H1 (cell line): Measurements from ENCODE around the gene SH2B2. TPM values are rescaled to one million over a fixed set of nuclear protein-coding genes. Genes with fewer than 3 reads are reported as not detected.

ENCODE experiments used
- CTCF ChIA-PET: fragments of 300-600 bp; sonication (Branson Sonifier 250); formaldehyde crosslinking; loops from one replicate; lab custom pipeline; 2021; ENCODE audit not compliant: partially characterized antibody; lab: Charles Lee
- POLR2A ChIA-PET: fragments of 300-600 bp; sonication (Branson Sonifier 250); formaldehyde crosslinking; loops from one replicate; lab custom pipeline; 2021; ENCODE audit warnings: inconsistent platforms; ENCODE audit not compliant: partially characterized antibody; lab: Charles Lee
- DNase-seq, 2 experiments: peaks; one replicate each; pipeline versions ENCODE4 v3.0.0 to v3.0.0-alpha.2; 2010 to 2022; ENCODE audit warnings: low spot score in 2 of 2, low read depth in 1 of 2, mixed read lengths in 1 of 2
- FAIRE-seq: peaks from 2 replicates; lab custom pipeline; 2011; peaks lifted over from hg19 to GRCh38; lab: Jason Lieb, UNC
- H2AFZ ChIP-seq: 2 replicates; pipeline ENCODE4 v1.8.1; 2012; ENCODE audit warnings: low read length, inconsistent platforms
- H2AK5ac ChIP-seq: 2 replicates; pipeline ENCODE4 v1.6.1; 2013; ENCODE audit warnings: low read depth, low read length
- H2BK120ac ChIP-seq: replicated peaks from 2 replicates; pipeline ENCODE3; 2013; ENCODE audit warnings: low read depth, low read length, inconsistent platforms
- H2BK12ac ChIP-seq: 2 replicates; pipeline ENCODE4 v1.6.1; 2013; ENCODE audit warnings: low read depth, low read length
- H2BK15ac ChIP-seq: 2 replicates; pipeline ENCODE4 v1.6.1; 2013; ENCODE audit warnings: low read length
- H2BK20ac ChIP-seq: 2 replicates; pipeline ENCODE4 v1.6.1; 2013; ENCODE audit warnings: low read length
- H2BK5ac ChIP-seq: 2 replicates; pipeline ENCODE4 v1.6.1; 2013; ENCODE audit warnings: low read depth, low read length
- H3K14ac ChIP-seq: 2 replicates; pipeline ENCODE4 v1.6.1; 2013; ENCODE audit warnings: inconsistent platforms; ENCODE audit not compliant: insufficient read length
- H3K18ac ChIP-seq: 2 replicates; pipeline ENCODE4 v1.6.1; 2013; ENCODE audit warnings: low read length; ENCODE audit errors: extremely low read depth
- H3K23ac ChIP-seq: 2 replicates; pipeline ENCODE4 v1.6.1; 2013; ENCODE audit warnings: inconsistent platforms; ENCODE audit not compliant: insufficient read length
- H3K23me2 ChIP-seq: 2 replicates; pipeline ENCODE4 v1.6.1; 2013; ENCODE audit warnings: low read depth, low read length
- H3K27ac ChIP-seq: 2 replicates; pipeline ENCODE4 v1.6.1; 2011; ENCODE audit warnings: low read depth, low read length, inconsistent platforms
- H3K27me3 ChIP-seq, 4 experiments: replicated peaks in 1 of 4; 1 replicate in 1 of 4; 2 replicates in 3 of 4; pipeline versions ENCODE4 v1.6.1 to v1.8.1; 2011 to 2013; ENCODE audit warnings: low read length in 3 of 4, mild to moderate bottlenecking in 3 of 4, inconsistent platforms in 2 of 4, mixed read lengths in 2 of 4, moderate library complexity in 1 of 4; ENCODE audit not compliant: control insufficient read depth in 3 of 4, insufficient read depth in 3 of 4; ENCODE audit errors: extremely low read depth in 1 of 4
- H3K36me3 ChIP-seq, 4 experiments: 2 replicates each; pipeline versions ENCODE4 v1.6.1 to v1.8.1; 2011 to 2013; ENCODE audit warnings: mild to moderate bottlenecking in 4 of 4, low read length in 3 of 4, moderate library complexity in 2 of 4, control low read depth in 1 of 4, inconsistent platforms in 1 of 4; ENCODE audit not compliant: insufficient read depth in 4 of 4, control insufficient read depth in 2 of 4
- H3K4ac ChIP-seq: replicated peaks from 2 replicates; pipeline ENCODE3; 2013; ENCODE audit warnings: low read length, low read depth, mixed read lengths, inconsistent platforms; ENCODE audit not compliant: insufficient read length
- H3K4me1 ChIP-seq, 4 experiments: replicated peaks in 1 of 4; 1 replicate in 1 of 4; 2 replicates in 3 of 4; pipeline versions ENCODE4 v1.6.1 to v1.8.1; 2011 to 2013; ENCODE audit warnings: low read length in 3 of 4, inconsistent platforms in 2 of 4, mixed read lengths in 1 of 4; ENCODE audit not compliant: insufficient read depth in 4 of 4, control insufficient read depth in 3 of 4
- H3K4me2 ChIP-seq, 2 experiments: 2 replicates each; pipeline versions ENCODE4 v1.6.1 to v1.8.1; 2011 to 2013; ENCODE audit warnings: low read depth in 2 of 2, low read length in 2 of 2, control low read depth in 1 of 2, inconsistent platforms in 1 of 2, mild to moderate bottlenecking in 1 of 2; ENCODE audit not compliant: insufficient read depth in 1 of 2
- H3K4me3 ChIP-seq, 4 experiments: fragments of 200-600, 300-600 bp in 1 of 4; sonication (generic), shearing (Covaris generic), sonication (Bioruptor Twin) in 1 of 4; 2 replicates each; pipeline versions ENCODE4 v1.5.1 to v1.8.1; 2011 to 2016; ENCODE audit warnings: low read length in 4 of 4, low read depth in 3 of 4, control low read depth in 2 of 4, inconsistent platforms in 2 of 4, mild to moderate bottlenecking in 2 of 4, mixed read lengths in 1 of 4, moderate library complexity in 1 of 4; ENCODE audit not compliant: insufficient read depth in 2 of 4; ENCODE audit errors: extremely low read depth in 1 of 4
- H3K56ac ChIP-seq: replicated peaks from 2 replicates; pipeline ENCODE3; 2013; ENCODE audit warnings: low read depth, mild to moderate bottlenecking, mixed read lengths, low read length, inconsistent platforms; ENCODE audit not compliant: insufficient read length
- H3K79me1 ChIP-seq: 2 replicates; pipeline ENCODE4 v1.6.1; 2013; ENCODE audit warnings: low read depth, low read length, control low read depth
- H3K79me2 ChIP-seq, 2 experiments: 2 replicates each; pipeline versions ENCODE4 v1.6.1 to v1.8.1; 2012 to 2013; ENCODE audit warnings: low read length in 2 of 2, mild to moderate bottlenecking in 2 of 2, inconsistent platforms in 1 of 2; ENCODE audit not compliant: insufficient read depth in 2 of 2, control insufficient read depth in 1 of 2
- H3K9ac ChIP-seq, 4 experiments: replicated peaks in 1 of 4; 1 replicate in 1 of 4; 2 replicates in 3 of 4; pipeline versions ENCODE4 v1.6.1 to v1.8.1; 2011 to 2013; ENCODE audit warnings: low read depth in 3 of 4, low read length in 3 of 4, control low read depth in 2 of 4, mild to moderate bottlenecking in 2 of 4, moderate library complexity in 2 of 4, inconsistent platforms in 1 of 4; ENCODE audit errors: extremely low read depth in 1 of 4
- H3K9me3 ChIP-seq, 2 experiments: 2 replicates each; pipeline versions ENCODE4 v1.6.1 to v1.8.1; 2012 to 2013; ENCODE audit warnings: mild to moderate bottlenecking in 2 of 2, moderate library complexity in 2 of 2, control low read depth in 1 of 2, inconsistent platforms in 1 of 2, low read depth in 1 of 2, low read length in 1 of 2, mixed read lengths in 1 of 2; ENCODE audit not compliant: insufficient read depth in 2 of 2
- H4K20me1 ChIP-seq, 2 experiments: replicated peaks in 1 of 2; 2 replicates each; pipeline versions ENCODE3 to v1.8.1; 2011 to 2013; ENCODE audit warnings: inconsistent platforms in 2 of 2, low read length in 2 of 2, mild to moderate bottlenecking in 1 of 2; ENCODE audit not compliant: insufficient read depth in 2 of 2, control insufficient read depth in 1 of 2
- H4K5ac ChIP-seq: 2 replicates; pipeline ENCODE4 v1.6.1; 2013; ENCODE audit warnings: low read length, low read depth, mixed read lengths, inconsistent platforms; ENCODE audit not compliant: insufficient read length
- H4K8ac ChIP-seq: 2 replicates; pipeline ENCODE4 v1.8.0; 2013; ENCODE audit warnings: mild to moderate bottlenecking, moderate library complexity, low read length, inconsistent platforms; ENCODE audit not compliant: insufficient read depth; ENCODE audit errors: extremely low read depth
- H4K91ac ChIP-seq: replicated peaks from 2 replicates; pipeline ENCODE3; 2013; ENCODE audit warnings: low read length, mixed read lengths, inconsistent platforms; ENCODE audit not compliant: insufficient read length
- CTCF ChIP-seq, 3 experiments: IDR thresholded peaks; 1 replicate in 2 of 3; 2 replicates in 1 of 3; pipeline versions ENCODE4 v1.5.1 to v1.6.1; 2011; ENCODE audit warnings: low read length in 3 of 3, mild to moderate bottlenecking in 3 of 3, inconsistent platforms in 2 of 3, low read depth in 1 of 3, moderate library complexity in 1 of 3; ENCODE audit not compliant: insufficient read depth in 1 of 3; ENCODE audit errors: control extremely low read depth in 1 of 3
- FOSL1 ChIP-seq: IDR thresholded peaks from 2 replicates; pipeline ENCODE4 v1.6.1; 2011; ENCODE audit warnings: mild to moderate bottlenecking, low read depth, low read length, moderate library complexity; ENCODE audit not compliant: insufficient read depth
- JUN ChIP-seq: IDR thresholded peaks from 2 replicates; pipeline ENCODE4 v1.6.1; 2011; ENCODE audit warnings: low read depth, mild to moderate bottlenecking, improper control_type of control experiment, low read length
- JUND ChIP-seq: IDR thresholded peaks from 2 replicates; pipeline ENCODE4 v1.6.1; 2011; ENCODE audit warnings: mild to moderate bottlenecking, improper control_type of control experiment, low read length
- KDM4A ChIP-seq: IDR thresholded peaks from one replicate; pipeline ENCODE4 v1.7.1; 2012; ENCODE audit warnings: low read depth, mild to moderate bottlenecking, moderate library complexity, low read length, inconsistent platforms; ENCODE audit not compliant: severe bottlenecking
- KDM5A ChIP-seq: fragments of 200-600 bp; IDR thresholded peaks from 2 replicates; pipeline ENCODE4 v1.7.1; 2012; ENCODE audit warnings: mild to moderate bottlenecking, low read length, inconsistent platforms, mixed read lengths
- NANOG ChIP-seq: IDR thresholded peaks from 2 replicates; pipeline ENCODE4 v1.6.1; 2011; ENCODE audit warnings: low read length, low read depth, mild to moderate bottlenecking, inconsistent platforms; ENCODE audit not compliant: insufficient read depth, poor library complexity, severe bottlenecking
- SIRT6 ChIP-seq: IDR thresholded peaks from one replicate; pipeline ENCODE4 v1.7.1; 2012; ENCODE audit warnings: low read length, inconsistent platforms
- SIX5 ChIP-seq: IDR thresholded peaks from 2 replicates; pipeline ENCODE4 v1.6.1; 2011; ENCODE audit warnings: mild to moderate bottlenecking, low read depth, low read length
- SUZ12 ChIP-seq: fragments of 200-600 bp; sonication (generic); IDR thresholded peaks from 2 replicates; pipeline ENCODE4 v1.6.1; 2012; ENCODE audit warnings: mild to moderate bottlenecking, inconsistent platforms, low read length, moderate library complexity, mixed read lengths
- WGBS, 2 experiments: shearing (Covaris generic) in 1 of 2; methylation state at CpG; one replicate each; pipeline versions ENCODE4 v1.1.6 to v1.1.7; 2013 to 2015; ENCODE audit warnings: low lambda C conversion rate in 2 of 2, mixed read lengths in 2 of 2, inconsistent platforms in 1 of 2, low coverage in 1 of 2, missing lambda C conversion rate in 1 of 2; ENCODE audit not compliant: insufficient replicate concordance in 2 of 2, insufficient coverage in 1 of 2, insufficient read length in 1 of 2; ENCODE audit errors: extremely low coverage in 1 of 2, missing lambda C conversion rate in 1 of 2; 5-methylcytosine and 5-hydroxymethylcytosine counted together
- polyA plus RNA-seq, 7 experiments: library from polyadenylated mRNA; depleted of rRNA in 3 of 7; stranded (reverse) in 5 of 7; unstranded in 2 of 7; fragments of >200 nt in 5 of 7; fragments of 200-250 nt in 2 of 7; gene quantifications; 1 replicate in 5 of 7; 2 replicates in 1 of 7; 4 replicates in 1 of 7; pipeline versions ENCODE4 v1.2.1 to v1.2.3, GENCODE V29; 2011 to 2013; ENCODE audit warnings: missing spikeins in 2 of 7, mixed read lengths in 2 of 7
- total RNA-seq: library from RNA; stranded (reverse); fragmentation: NEBNext Ultra II Directional; extraction: Animal tissue kit (Norgen Biotek cat#: 25700); gene quantifications from 2 replicates; pipeline ENCODE4 v1.2.1, GENCODE V29; 2021
- TF ChIP-seq, protein P1 (sequence below): IDR thresholded peaks from 2 replicates; pipeline ENCODE4 v1.6.1; 2011; ENCODE audit warnings: low read length, improper control_type of control experiment

SH2B2 gene
- total and polyA plus RNA-seq, 2 of the 8 experiments (the other 6 are each of a cell fraction or from before 2014, with no cell fraction given): 11.5 to 18.7 TPM

DNA sequence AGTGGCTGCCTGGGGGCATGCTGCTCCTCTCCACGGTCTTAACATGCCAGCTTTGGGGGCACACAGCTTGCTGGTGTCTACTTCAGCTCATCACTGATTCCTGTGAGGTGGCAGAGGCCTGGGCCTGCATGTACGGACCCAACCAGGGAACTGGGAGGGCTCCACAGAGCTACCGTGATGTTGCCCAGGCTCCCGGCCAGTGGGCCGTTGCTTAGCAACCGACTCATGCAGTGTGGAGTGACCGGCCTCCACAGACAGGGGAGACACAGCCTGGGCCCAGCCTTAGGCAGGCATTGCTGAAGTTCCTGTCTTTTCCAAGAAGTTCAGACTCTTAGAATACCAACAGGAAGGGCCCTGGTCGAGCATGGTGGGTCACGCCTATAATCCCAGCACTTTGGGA, 25.8 kb upstream of the SH2B2 start:
- no peak overlapping the region for H2BK15ac ChIP-seq
- H3K56ac ChIP-seq: no peak overlapping the region
- H3K79me2 ChIP-seq: no peaks in the 10 kb centered on the region
- ChIA-PET CTCF (interaction anchor here (0.8 to 1.4 kb wide), 4 partner anchors 11 to 79 kb away, joined by 3 to 8 read pairs (median 3); no protein-coding TSS in a partner anchor), POLR2A (interaction anchor here (0.6 to 0.9 kb wide), 2 partner anchors 11 to 40 kb away, joined by 3 read pairs; no protein-coding TSS in a partner anchor)
- no peak overlapping the region for H4K91ac ChIP-seq
- H3K36me3 ChIP-seq: no peaks in the 10 kb centered on the region
- H3K14ac ChIP-seq: no peak overlapping the region
- H3K27me3 ChIP-seq: no peaks in the 10 kb centered on the region
- no peak overlapping the region for H3K18ac ChIP-seq
- H4K5ac ChIP-seq: no peak overlapping the region
- no peak for FAIRE-seq
- WGBS, 2 experiments: 83% methylated on average over 9 of the region's 9 CpGs; no CpG with 5 or more reads in 1 of the 2 experiments
- H3K23me2 ChIP-seq: no peaks in the 10 kb centered on the region
- H4K20me1 ChIP-seq: no peaks in the 10 kb centered on the region
- H2BK12ac ChIP-seq: no peak overlapping the region
- no peaks in the 10 kb centered on the region for H3K9me3 ChIP-seq
- H3K27ac ChIP-seq: no peak overlapping the region
- no peak overlapping the region for H3K4me2 ChIP-seq
- H2BK20ac ChIP-seq: no peak overlapping the region
- H3K23ac ChIP-seq: no peak overlapping the region
- H2BK5ac ChIP-seq: no peak overlapping the region
- no peaks in the 10 kb centered on the region for H3K4me1 ChIP-seq
- no peak overlapping the region for H3K4me3 ChIP-seq
- no peak for DNase-seq
- no peak overlapping the region for H4K8ac ChIP-seq
- H3K79me1 ChIP-seq: no peaks in the 10 kb centered on the region
- no peak overlapping the region for H2AK5ac ChIP-seq
- no peak overlapping the region for H3K4ac ChIP-seq
- no peak overlapping the region for H2BK120ac ChIP-seq
- H3K9ac ChIP-seq: no peak overlapping the region
- H2AFZ ChIP-seq: no peak overlapping the region
- TF ChIP-seq CTCF (IDR thresholded peaks at IDR 0.05; ENCODE audit: control extremely low read depth in 1 of 3, insufficient read depth in 1 of 3, low read depth in 1 of 3, low read length in 3 of 3) (no peak), NANOG (no peak), FOSL1 (no peak), KDM5A (no peak), SIX5 (no peak), JUND (no peak), SIRT6 (no peak), JUN (no peak), KDM4A (no peak), SUZ12 (no peak)
- TF ChIP-seq, protein P1, sequence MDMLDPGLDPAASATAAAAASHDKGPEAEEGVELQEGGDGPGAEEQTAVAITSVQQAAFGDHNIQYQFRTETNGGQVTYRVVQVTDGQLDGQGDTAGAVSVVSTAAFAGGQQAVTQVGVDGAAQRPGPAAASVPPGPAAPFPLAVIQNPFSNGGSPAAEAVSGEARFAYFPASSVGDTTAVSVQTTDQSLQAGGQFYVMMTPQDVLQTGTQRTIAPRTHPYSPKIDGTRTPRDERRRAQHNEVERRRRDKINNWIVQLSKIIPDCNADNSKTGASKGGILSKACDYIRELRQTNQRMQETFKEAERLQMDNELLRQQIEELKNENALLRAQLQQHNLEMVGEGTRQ: no peak
